Sigmoid colon (tissue), 4 donors: ENCODE data around the gene C12orf75.

Experiments used
- EP300 ChIP-seq, 4 donors: sonication (generic); formaldehyde crosslinking; IDR thresholded peaks; one replicate each; pipeline ENCODE4 v1.6.1; 2017; ENCODE audit warnings: antibody characterized with exemption in 4 of 4
- POLR2A ChIP-seq, 2 donors: fragments of 450-650 bp; IDR thresholded peaks; one replicate each; pipeline ENCODE4 v1.6.1; 2016; ENCODE audit warnings: antibody characterized with exemption in 2 of 2, mild to moderate bottlenecking in 2 of 2, moderate library complexity in 2 of 2
- POLR2AphosphoS5 ChIP-seq, 4 donors: sonication (generic); formaldehyde crosslinking; IDR thresholded peaks; one replicate each; pipeline ENCODE4 v1.6.1; 2017; ENCODE audit warnings: antibody characterized with exemption in 4 of 4
- TF ChIP-seq, protein P1 (sequence below), 4 experiments: fragments of 450-650 bp in 3 of 4; fragments of 200-600 bp in 1 of 4; IDR thresholded peaks; one replicate each; pipeline ENCODE4 v1.5.1; 2016 to 2019; ENCODE audit warnings: antibody characterized with exemption in 4 of 4, mild to moderate bottlenecking in 3 of 4, moderate library complexity in 2 of 4

GRCh38 chr12:105413911-105414487 lies 83.5 kb downstream of the C12orf75 start:
- TF ChIP-seq, protein P1, sequence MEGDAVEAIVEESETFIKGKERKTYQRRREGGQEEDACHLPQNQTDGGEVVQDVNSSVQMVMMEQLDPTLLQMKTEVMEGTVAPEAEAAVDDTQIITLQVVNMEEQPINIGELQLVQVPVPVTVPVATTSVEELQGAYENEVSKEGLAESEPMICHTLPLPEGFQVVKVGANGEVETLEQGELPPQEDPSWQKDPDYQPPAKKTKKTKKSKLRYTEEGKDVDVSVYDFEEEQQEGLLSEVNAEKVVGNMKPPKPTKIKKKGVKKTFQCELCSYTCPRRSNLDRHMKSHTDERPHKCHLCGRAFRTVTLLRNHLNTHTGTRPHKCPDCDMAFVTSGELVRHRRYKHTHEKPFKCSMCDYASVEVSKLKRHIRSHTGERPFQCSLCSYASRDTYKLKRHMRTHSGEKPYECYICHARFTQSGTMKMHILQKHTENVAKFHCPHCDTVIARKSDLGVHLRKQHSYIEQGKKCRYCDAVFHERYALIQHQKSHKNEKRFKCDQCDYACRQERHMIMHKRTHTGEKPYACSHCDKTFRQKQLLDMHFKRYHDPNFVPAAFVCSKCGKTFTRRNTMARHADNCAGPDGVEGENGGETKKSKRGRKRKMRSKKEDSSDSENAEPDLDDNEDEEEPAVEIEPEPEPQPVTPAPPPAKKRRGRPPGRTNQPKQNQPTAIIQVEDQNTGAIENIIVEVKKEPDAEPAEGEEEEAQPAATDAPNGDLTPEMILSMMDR (IDR thresholded peaks at IDR 0.05) = no peak
- TF ChIP-seq POLR2AphosphoS5 (IDR thresholded peaks at IDR 0.05) (no peak), POLR2A (IDR thresholded peaks at IDR 0.05) (no peak), EP300 (IDR thresholded peaks at IDR 0.05) (no peak)
